GM19455 (cell line): ENCODE data around the gene TMEM120B.

Source experiments
- ATAC-seq: cut with Tn5 transposase; IDR thresholded peaks from one replicate; pipeline ENCODE4 v1.9.1; 2021; ENCODE audit not compliant: unreplicated experiment

Gene TMEM120B

GRCh38 chr12:121830134-121830533, 117.6 kb downstream of the TMEM120B start:
- no peak for ATAC-seq

- ATAC-seq, result no peak
These were observed 118.2 kb downstream of the TMEM120B start for GRCh38 chr12:121830588-121831265.
